Smooth muscle cell (in vitro differentiated cells): ENCODE results near the gene AKT2. TPM values are rescaled to one million over a fixed set of nuclear protein-coding genes. Genes with fewer than 3 reads are reported as not detected.

Source experiments
- DNase-seq: peaks from one replicate; lab custom pipeline; 2025; ENCODE audit not compliant: unreplicated experiment; lab: John Stamatoyannopoulos, UW
- H2AFZ ChIP-seq: fragments of 200-600 bp; sonication (generic); 2 replicates; pipeline ENCODE4 v1.6.0; 2016; ENCODE audit warnings: antibody characterized with exemption, low read depth, mild to moderate bottlenecking
- H3F3A ChIP-seq: fragments of 200-600 bp; sonication (generic); 2 replicates; pipeline ENCODE4 v1.6.0; 2017; ENCODE audit warnings: antibody characterized with exemption, low read depth
- H3K27ac ChIP-seq: fragments of 200-600 bp; sonication (generic); 2 replicates; pipeline ENCODE4 v1.5.1; 2016; ENCODE audit warnings: low read depth, mild to moderate bottlenecking
- H3K27me3 ChIP-seq: fragments of 200-600 bp; sonication (generic); 2 replicates; pipeline ENCODE4 v1.6.1; 2016; ENCODE audit warnings: low read depth, mild to moderate bottlenecking
- H3K36me3 ChIP-seq: fragments of 200-600 bp; sonication (generic); 2 replicates; pipeline ENCODE4 v1.5.1; 2016; ENCODE audit warnings: low read depth
- H3K4me1 ChIP-seq: fragments of 200-600 bp; sonication (generic); 2 replicates; pipeline ENCODE4 v1.5.1; 2016; ENCODE audit warnings: low read depth
- H3K4me2 ChIP-seq: fragments of 200-600 bp; sonication (generic); 2 replicates; pipeline ENCODE4 v1.6.0; 2016; ENCODE audit warnings: mild to moderate bottlenecking
- H3K4me3 ChIP-seq: fragments of 200-600 bp; sonication (generic); 2 replicates; pipeline ENCODE4 v1.5.1; 2016; ENCODE audit warnings: mild to moderate bottlenecking
- H3K79me2 ChIP-seq: fragments of 200-600 bp; sonication (generic); 2 replicates; pipeline ENCODE4 v1.6.0; 2016; ENCODE audit warnings: low read depth, mild to moderate bottlenecking
- H3K9ac ChIP-seq: fragments of 200-600 bp; sonication (generic); 2 replicates; pipeline ENCODE4 v1.6.0; 2016; ENCODE audit warnings: low read depth
- H3K9me3 ChIP-seq: fragments of 200-600 bp; sonication (generic); replicated peaks from 2 replicates; pipeline ENCODE4 v1.5.1; 2016; ENCODE audit warnings: low read depth
- H4K20me1 ChIP-seq: fragments of 200-600 bp; sonication (generic); 2 replicates; pipeline ENCODE4 v1.6.0; 2016; ENCODE audit warnings: low read depth
- WGBS: methylation state at CpG from one replicate; pipeline ENCODE4 v1.1.7; 2016; ENCODE audit warnings: low lambda C conversion rate; 5-methylcytosine and 5-hydroxymethylcytosine counted together
- polyA plus RNA-seq: library from polyadenylated mRNA; unstranded; fragments of >200 nt; fragmentation: Nextera tagmentation; extraction: Ambion mirVana; gene quantifications from 2 replicates; pipeline ENCODE4 v1.2.1, GENCODE V29; 2016
- total RNA-seq: library from RNA; depleted of rRNA; stranded (reverse); fragments of >200 nt; gene quantifications from 2 replicates; pipeline ENCODE4 v1.2.3, GENCODE V29; 2014
- TF ChIP-seq, protein P1 (sequence below): fragments of 200-600 bp; sonication (generic); IDR thresholded peaks from 2 replicates; pipeline ENCODE4 v1.5.1; 2017; ENCODE audit warnings: borderline replicate concordance, mild to moderate bottlenecking, antibody characterized with exemption; ENCODE audit not compliant: insufficient read depth, poor library complexity, severe bottlenecking

The AKT2 gene
- total and polyA plus RNA-seq, 2 experiments from 2014 or later: 26.6 to 62.6 TPM

DNA sequence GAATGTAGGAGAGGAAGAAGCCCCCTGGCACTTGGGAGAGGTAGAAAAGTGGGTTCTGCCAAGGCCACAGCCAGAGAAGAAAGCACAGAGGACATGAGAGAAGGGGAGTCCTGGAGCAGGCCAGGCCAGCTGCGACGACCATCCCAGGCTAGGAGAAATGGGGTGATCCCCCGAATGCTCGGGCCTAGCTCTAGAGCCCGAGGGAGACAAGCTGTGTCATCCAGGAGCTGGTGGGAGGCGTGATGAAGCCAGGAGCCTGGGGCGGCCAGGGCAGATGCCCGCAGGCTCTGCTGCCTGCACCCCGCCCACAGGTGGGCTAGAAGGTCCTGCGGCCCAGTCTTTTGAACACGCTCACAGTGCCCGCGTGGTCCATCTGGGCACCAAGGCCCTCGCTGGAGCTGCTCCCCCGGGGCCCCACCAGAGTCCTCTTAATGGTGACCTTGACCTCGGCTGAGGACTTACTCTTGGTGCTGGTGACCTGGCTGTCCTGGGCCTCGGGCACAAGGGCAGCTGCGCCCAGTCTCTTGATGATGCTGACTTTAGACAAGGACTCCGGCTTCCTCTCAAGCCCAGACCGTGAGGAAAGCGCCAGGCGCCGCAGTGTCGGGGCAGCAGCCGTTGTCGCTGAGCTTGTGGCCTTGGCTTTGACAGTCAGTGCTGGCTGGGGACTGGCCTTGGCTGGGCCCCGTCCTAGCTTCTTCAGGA, 36.6 kb upstream of the AKT2 start:
- no peak for DNase-seq
- TF ChIP-seq, protein P1, sequence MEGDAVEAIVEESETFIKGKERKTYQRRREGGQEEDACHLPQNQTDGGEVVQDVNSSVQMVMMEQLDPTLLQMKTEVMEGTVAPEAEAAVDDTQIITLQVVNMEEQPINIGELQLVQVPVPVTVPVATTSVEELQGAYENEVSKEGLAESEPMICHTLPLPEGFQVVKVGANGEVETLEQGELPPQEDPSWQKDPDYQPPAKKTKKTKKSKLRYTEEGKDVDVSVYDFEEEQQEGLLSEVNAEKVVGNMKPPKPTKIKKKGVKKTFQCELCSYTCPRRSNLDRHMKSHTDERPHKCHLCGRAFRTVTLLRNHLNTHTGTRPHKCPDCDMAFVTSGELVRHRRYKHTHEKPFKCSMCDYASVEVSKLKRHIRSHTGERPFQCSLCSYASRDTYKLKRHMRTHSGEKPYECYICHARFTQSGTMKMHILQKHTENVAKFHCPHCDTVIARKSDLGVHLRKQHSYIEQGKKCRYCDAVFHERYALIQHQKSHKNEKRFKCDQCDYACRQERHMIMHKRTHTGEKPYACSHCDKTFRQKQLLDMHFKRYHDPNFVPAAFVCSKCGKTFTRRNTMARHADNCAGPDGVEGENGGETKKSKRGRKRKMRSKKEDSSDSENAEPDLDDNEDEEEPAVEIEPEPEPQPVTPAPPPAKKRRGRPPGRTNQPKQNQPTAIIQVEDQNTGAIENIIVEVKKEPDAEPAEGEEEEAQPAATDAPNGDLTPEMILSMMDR: no peak
- H3K4me3 ChIP-seq: no peak overlapping the region
- H3K27me3 ChIP-seq: no peaks in the 10 kb centered on the region
- no peak overlapping the region for H3K4me2 ChIP-seq
- no peak overlapping the region for H3K9ac ChIP-seq
- 98% methylated on average over 24 of the region's 27 CpGs for WGBS
- no peaks in the 10 kb centered on the region for H3F3A ChIP-seq
- no peak overlapping the region for H2AFZ ChIP-seq
- no peaks in the 10 kb centered on the region for H4K20me1 ChIP-seq
- H3K27ac ChIP-seq: no peak overlapping the region
- H3K79me2 ChIP-seq: no peaks in the 10 kb centered on the region
- H3K9me3 ChIP-seq: no peaks in the 10 kb centered on the region
- H3K36me3 ChIP-seq: no peaks in the 10 kb centered on the region
- H3K4me1 ChIP-seq: no peaks in the 10 kb centered on the region

DNA sequence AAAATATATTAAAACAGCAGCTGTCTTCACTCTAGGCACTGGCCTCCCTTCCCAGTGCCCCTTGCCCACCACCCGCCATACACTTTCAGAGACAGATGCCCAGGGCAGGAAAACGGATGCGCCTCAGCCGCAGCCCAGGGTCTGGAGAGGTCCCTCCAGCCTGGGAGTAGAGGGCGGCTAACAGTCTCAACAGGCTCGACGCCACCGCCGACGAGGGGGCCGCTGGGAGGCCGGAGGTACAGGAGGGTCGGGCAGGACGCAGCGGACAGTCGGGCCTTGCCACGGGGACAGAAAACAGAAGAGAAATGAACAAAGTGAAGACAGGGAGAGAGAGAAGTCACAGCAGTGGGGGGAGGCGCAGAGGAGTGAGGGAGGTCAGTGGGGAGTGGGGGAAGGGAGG, 35.9 kb upstream of the AKT2 start:
- WGBS: 97% methylated on average over 18 of the region's 18 CpGs
- Histone ChIP-seq H3K9ac (no peak overlapping the region), H3K4me2 (no peak overlapping the region), H3K79me2 (no peaks in the 10 kb centered on the region), H3K27me3 (no peaks in the 10 kb centered on the region), H3K27ac (no peak overlapping the region), H2AFZ (no peak overlapping the region), H3K36me3 (no peaks in the 10 kb centered on the region), H4K20me1 (no peaks in the 10 kb centered on the region), H3F3A (no peaks in the 10 kb centered on the region), H3K4me3 (no peak overlapping the region), H3K4me1 (no peaks in the 10 kb centered on the region), H3K9me3 (no peaks in the 10 kb centered on the region)
- DNase-seq: no peak
- TF ChIP-seq, protein P1: no peak

DNA sequence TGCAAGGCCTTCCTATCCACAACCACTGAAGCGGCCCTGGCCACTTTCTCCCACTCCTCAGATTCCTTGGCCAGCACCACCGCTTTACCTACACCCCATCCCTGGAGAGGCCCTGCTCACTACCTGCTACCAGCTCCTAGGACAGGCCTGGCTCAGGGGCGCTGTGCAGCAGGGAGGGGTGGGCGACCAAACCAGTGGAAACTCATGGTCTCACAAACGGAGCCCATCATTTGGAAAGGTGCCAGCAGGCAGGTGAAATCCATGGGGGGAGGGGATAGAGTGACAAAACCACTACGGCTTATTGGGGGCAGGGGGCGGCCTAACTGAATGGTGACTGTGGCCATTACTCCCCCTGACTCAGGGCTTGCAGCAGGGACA, 35.4 kb upstream of the AKT2 start:
- no peak for DNase-seq
- H3K4me1 ChIP-seq: no peaks in the 10 kb centered on the region
- no peaks in the 10 kb centered on the region for H3K27me3 ChIP-seq
- H3K36me3 ChIP-seq: no peaks in the 10 kb centered on the region
- no peak overlapping the region for H3K4me3 ChIP-seq
- H3K27ac ChIP-seq: no peak overlapping the region
- H3K9ac ChIP-seq: no peak overlapping the region
- H3K4me2 ChIP-seq: no peak overlapping the region
- no peaks in the 10 kb centered on the region for H3F3A ChIP-seq
- no peaks in the 10 kb centered on the region for H4K20me1 ChIP-seq
- H2AFZ ChIP-seq: no peak overlapping the region
- TF ChIP-seq, protein P1: no peak
- WGBS: 95% methylated on average over 7 of the region's 7 CpGs
- H3K79me2 ChIP-seq: no peaks in the 10 kb centered on the region
- no peaks in the 10 kb centered on the region for H3K9me3 ChIP-seq

DNA sequence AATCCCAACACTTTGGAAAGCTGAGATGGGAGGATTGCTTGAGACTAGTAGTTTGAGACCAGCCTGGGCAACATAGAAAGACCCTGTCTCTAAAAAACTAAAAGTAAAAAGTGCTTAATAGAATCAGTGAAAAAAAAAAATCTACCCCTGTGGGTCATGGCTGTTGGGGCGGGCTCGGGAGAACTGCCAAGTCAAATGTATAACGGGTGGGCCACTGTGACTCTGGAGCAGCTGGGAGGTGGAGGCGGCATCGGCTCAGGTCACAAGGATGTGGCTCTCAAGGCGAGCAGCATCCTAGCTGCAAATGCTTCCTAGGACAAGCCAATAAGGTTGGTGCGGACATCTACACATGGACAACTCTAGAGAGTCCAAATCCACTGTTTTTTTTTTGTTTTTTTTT, 32.2 kb upstream of the AKT2 start:
- H4K20me1 ChIP-seq: no peaks in the 10 kb centered on the region
- TF ChIP-seq, protein P1: no peak
- H3K4me2 ChIP-seq: no peak overlapping the region
- no peaks in the 10 kb centered on the region for H3K27me3 ChIP-seq
- H3K4me1 ChIP-seq: no peaks in the 10 kb centered on the region
- no peak for DNase-seq
- H3K79me2 ChIP-seq: no peaks in the 10 kb centered on the region
- no peak overlapping the region for H3K27ac ChIP-seq
- no peaks in the 10 kb centered on the region for H3K36me3 ChIP-seq
- H3K9me3 ChIP-seq: no peaks in the 10 kb centered on the region
- H2AFZ ChIP-seq: no peak overlapping the region
- no peak overlapping the region for H3K4me3 ChIP-seq
- 98% methylated on average over 7 of the region's 7 CpGs for WGBS
- no peaks in the 10 kb centered on the region for H3F3A ChIP-seq
- no peak overlapping the region for H3K9ac ChIP-seq
